ENCODE results near the gene MSANTD2.

DNA sequence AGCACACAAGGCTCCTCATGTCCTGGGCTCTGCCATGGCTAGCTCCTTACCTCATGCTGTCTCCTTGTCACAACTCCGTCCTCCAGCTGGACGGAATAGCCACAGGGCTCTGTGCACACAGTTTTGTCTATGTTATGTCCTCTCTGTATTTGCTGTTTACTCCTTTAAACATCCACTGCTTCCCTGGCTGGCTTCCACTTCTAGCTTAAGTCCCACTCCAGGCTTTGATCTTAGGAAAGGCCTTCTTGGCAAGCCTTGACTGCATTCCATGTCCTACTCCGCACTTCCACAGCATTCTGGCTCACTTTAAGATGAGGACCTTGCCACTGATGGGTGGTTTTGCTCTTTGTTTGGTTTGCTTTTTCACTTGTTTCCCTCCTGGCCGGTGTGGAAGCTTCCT, 42.1 kb upstream of the MSANTD2 start:
- TF ChIP-seq POLR2AphosphoS5 (IDR thresholded peaks at IDR 0.05; ENCODE audit: low read depth) (no peak), CREB1 (CRISPR knock-in tag; IDR thresholded peaks at IDR 0.05; ENCODE audit: low read depth) (no peak), EZH2 (IDR thresholded peaks at IDR 0.05; ENCODE audit: low read depth, unreplicated experiment) (no peak), JUNB (IDR thresholded peaks at IDR 0.05; ENCODE audit: unreplicated experiment) (no peak), EZH2phosphoT487 (IDR thresholded peaks at IDR 0.05; ENCODE audit: unreplicated experiment) (no peak)
- TF ChIP-seq, protein P1, sequence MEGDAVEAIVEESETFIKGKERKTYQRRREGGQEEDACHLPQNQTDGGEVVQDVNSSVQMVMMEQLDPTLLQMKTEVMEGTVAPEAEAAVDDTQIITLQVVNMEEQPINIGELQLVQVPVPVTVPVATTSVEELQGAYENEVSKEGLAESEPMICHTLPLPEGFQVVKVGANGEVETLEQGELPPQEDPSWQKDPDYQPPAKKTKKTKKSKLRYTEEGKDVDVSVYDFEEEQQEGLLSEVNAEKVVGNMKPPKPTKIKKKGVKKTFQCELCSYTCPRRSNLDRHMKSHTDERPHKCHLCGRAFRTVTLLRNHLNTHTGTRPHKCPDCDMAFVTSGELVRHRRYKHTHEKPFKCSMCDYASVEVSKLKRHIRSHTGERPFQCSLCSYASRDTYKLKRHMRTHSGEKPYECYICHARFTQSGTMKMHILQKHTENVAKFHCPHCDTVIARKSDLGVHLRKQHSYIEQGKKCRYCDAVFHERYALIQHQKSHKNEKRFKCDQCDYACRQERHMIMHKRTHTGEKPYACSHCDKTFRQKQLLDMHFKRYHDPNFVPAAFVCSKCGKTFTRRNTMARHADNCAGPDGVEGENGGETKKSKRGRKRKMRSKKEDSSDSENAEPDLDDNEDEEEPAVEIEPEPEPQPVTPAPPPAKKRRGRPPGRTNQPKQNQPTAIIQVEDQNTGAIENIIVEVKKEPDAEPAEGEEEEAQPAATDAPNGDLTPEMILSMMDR (conservative IDR thresholded peaks at IDR 0.05; ENCODE audit: low read depth in 2 of 2), result no peak
- TF ChIP-seq, protein P2, sequence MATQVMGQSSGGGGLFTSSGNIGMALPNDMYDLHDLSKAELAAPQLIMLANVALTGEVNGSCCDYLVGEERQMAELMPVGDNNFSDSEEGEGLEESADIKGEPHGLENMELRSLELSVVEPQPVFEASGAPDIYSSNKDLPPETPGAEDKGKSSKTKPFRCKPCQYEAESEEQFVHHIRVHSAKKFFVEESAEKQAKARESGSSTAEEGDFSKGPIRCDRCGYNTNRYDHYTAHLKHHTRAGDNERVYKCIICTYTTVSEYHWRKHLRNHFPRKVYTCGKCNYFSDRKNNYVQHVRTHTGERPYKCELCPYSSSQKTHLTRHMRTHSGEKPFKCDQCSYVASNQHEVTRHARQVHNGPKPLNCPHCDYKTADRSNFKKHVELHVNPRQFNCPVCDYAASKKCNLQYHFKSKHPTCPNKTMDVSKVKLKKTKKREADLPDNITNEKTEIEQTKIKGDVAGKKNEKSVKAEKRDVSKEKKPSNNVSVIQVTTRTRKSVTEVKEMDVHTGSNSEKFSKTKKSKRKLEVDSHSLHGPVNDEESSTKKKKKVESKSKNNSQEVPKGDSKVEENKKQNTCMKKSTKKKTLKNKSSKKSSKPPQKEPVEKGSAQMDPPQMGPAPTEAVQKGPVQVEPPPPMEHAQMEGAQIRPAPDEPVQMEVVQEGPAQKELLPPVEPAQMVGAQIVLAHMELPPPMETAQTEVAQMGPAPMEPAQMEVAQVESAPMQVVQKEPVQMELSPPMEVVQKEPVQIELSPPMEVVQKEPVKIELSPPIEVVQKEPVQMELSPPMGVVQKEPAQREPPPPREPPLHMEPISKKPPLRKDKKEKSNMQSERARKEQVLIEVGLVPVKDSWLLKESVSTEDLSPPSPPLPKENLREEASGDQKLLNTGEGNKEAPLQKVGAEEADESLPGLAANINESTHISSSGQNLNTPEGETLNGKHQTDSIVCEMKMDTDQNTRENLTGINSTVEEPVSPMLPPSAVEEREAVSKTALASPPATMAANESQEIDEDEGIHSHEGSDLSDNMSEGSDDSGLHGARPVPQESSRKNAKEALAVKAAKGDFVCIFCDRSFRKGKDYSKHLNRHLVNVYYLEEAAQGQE (IDR thresholded peaks at IDR 0.05; ENCODE audit: unreplicated experiment), result no peak
